ENCODE measurements around the gene VCX3A. TPM values are rescaled to one million over a fixed set of nuclear protein-coding genes. Genes with fewer than 3 reads are reported as not detected.

Gene VCX3A
- total and polyA plus RNA-seq, 2 of the 4 experiments (the other 2 are of a cell fraction), result not detected

GRCh38 chrX:6526564-6527136, 8.3 kb downstream of the VCX3A start:
- H3K23ac ChIP-seq (ENCODE audit: low read depth, low read length), result no peak overlapping the region
- TF ChIP-seq USF2 (IDR thresholded peaks at IDR 0.05; ENCODE audit: low read depth, low read length), result no peak
- TF ChIP-seq RFX5 (IDR thresholded peaks at IDR 0.05; ENCODE audit: low read depth, low read length), result no peak
- no peak for TF ChIP-seq CEBPB (IDR thresholded peaks at IDR 0.05; ENCODE audit: low read depth, low read length)
- no peak for TF ChIP-seq POLR2A (IDR thresholded peaks at IDR 0.05; ENCODE audit: low read depth, low read length)
- TF ChIP-seq ELK1 (IDR thresholded peaks at IDR 0.05; ENCODE audit: borderline replicate concordance, low read depth, low read length), result no peak
- no peak for TF ChIP-seq MAFK (IDR thresholded peaks at IDR 0.05; ENCODE audit: low read depth, low read length)
- TF ChIP-seq RCOR1 (IDR thresholded peaks at IDR 0.05; ENCODE audit: insufficient replicate concordance, low read length), result no peak
- no peak for TF ChIP-seq NFE2L2 (IDR thresholded peaks at IDR 0.05; ENCODE audit: low read depth, low read length)
- TF ChIP-seq MXI1 (IDR thresholded peaks at IDR 0.05; ENCODE audit: borderline replicate concordance, low read depth, low read length), result no peak
- no peak for TF ChIP-seq RAD21 (IDR thresholded peaks at IDR 0.05; ENCODE audit: low read length)
- no peak for TF ChIP-seq SMC3 (IDR thresholded peaks at IDR 0.05; ENCODE audit: low read depth, low read length)
- TF ChIP-seq FOS (IDR thresholded peaks at IDR 0.05; ENCODE audit: low read depth, low read length), result no peak
- no peak for TF ChIP-seq MAZ (IDR thresholded peaks at IDR 0.05; ENCODE audit: borderline replicate concordance, low read depth, low read length)
- TF ChIP-seq CTCF (conservative IDR thresholded peaks at IDR 0.05; ENCODE audit: low read depth, low read length), result no peak
- TF ChIP-seq BHLHE40 (IDR thresholded peaks at IDR 0.05; ENCODE audit: low read depth, low read length), result no peak
- no peak for TF ChIP-seq CHD1 (IDR thresholded peaks at IDR 0.05; ENCODE audit: low read depth, low read length)
- no peaks in the 10 kb centered on the region for H3K9me1 ChIP-seq (ENCODE audit: insufficient read depth, low read length)
- CTCF ChIA-PET, result no interaction called here
- dilution Hi-C loops (cut with HindIII; ENCODE audit: low sequenced_read_pairs, unreplicated experiment), result no loop called here
- no peak overlapping the region for H3K56ac ChIP-seq (ENCODE audit: extremely low read depth, insufficient read depth, low read length)
- POLR2A ChIA-PET (ENCODE audit: unreplicated experiment), result no interaction called here
- no peak overlapping the region for H2AK9ac ChIP-seq (replicated peaks; ENCODE audit: low read depth, low read length, poor library complexity)
- H4K8ac ChIP-seq (ENCODE audit: low read depth in 2 of 2, low read length in 2 of 2), result no peak overlapping the region
- no peak overlapping the region for H2BK15ac ChIP-seq (ENCODE audit: low read depth, low read length)
- no peaks in the 10 kb centered on the region for H3K4me1 ChIP-seq (ENCODE audit: control insufficient read depth, insufficient read depth, low read length)
- in situ Hi-C loops (cut with MboI; ENCODE audit: low sequenced_read_pairs), result no loop called here
- H3K27ac ChIP-seq (ENCODE audit: insufficient read depth, low read length), result no peak overlapping the region
- no peaks in the 10 kb centered on the region for H3K9me3 ChIP-seq (ENCODE audit: control insufficient read depth, insufficient read depth, low read length)
- no peak overlapping the region for H3K18ac ChIP-seq (ENCODE audit: low read depth, low read length)
- WGBS, 2 experiments (ENCODE audit: extremely low coverage in 2 of 2, insufficient read length in 1 of 2), result no CpG with 5 or more reads among the region's 3 CpGs
- H4K5ac ChIP-seq (ENCODE audit: low read depth, low read length), result no peak overlapping the region
- no peak overlapping the region for H3K9ac ChIP-seq (ENCODE audit: low read depth, low read length)
- H2BK5ac ChIP-seq (ENCODE audit: low read depth, low read length, poor library complexity, severe bottlenecking), result no peak overlapping the region
- no peak overlapping the region for H2AK5ac ChIP-seq (ENCODE audit: low read depth, low read length)
- no peak overlapping the region for H2BK20ac ChIP-seq (ENCODE audit: low read depth, low read length)
- H3K36me3 ChIP-seq (ENCODE audit: control insufficient read depth, insufficient read depth, low read length), result no peaks in the 10 kb centered on the region
- H3K4ac ChIP-seq (ENCODE audit: low read depth, low read length), result no peak overlapping the region
- no peaks in the 10 kb centered on the region for H3K79me1 ChIP-seq (ENCODE audit: low read depth in 1 of 2, low read length in 2 of 2)
- H4K20me1 ChIP-seq (ENCODE audit: insufficient read depth, low read length), result no peaks in the 10 kb centered on the region
- no peak overlapping the region for H3K14ac ChIP-seq (replicated peaks; ENCODE audit: low read depth, low read length)
- ATAC-seq (ENCODE audit: low read depth) (no peak), DNase-seq (no peak)
- no peak overlapping the region for H3K4me2 ChIP-seq (ENCODE audit: low read depth, low read length)
- BruUV-seq (replicated peaks), result no TSS peak
- H2BK120ac ChIP-seq (ENCODE audit: low read depth, low read length), result no peak overlapping the region
- intact Hi-C loops (cut with micrococcal nuclease), result no loop called here
- no peak overlapping the region for H4K91ac ChIP-seq (ENCODE audit: insufficient read depth, low read depth, low read length)
- H3K27me3 ChIP-seq (ENCODE audit: control insufficient read depth, insufficient read depth, low read length), result no peaks in the 10 kb centered on the region
- no peak overlapping the region for H2AFZ ChIP-seq (replicated peaks; ENCODE audit: low read length, poor library complexity)
- H3K4me3 ChIP-seq (ENCODE audit: insufficient read depth, low read depth, low read length), result no peak overlapping the region
